LNCaP clone FGC (cell line): Measurements from ENCODE around the gene COMMD1.

Experiments used
- DNase-seq: peaks from one replicate; pipeline ENCODE4 v3.0.0-alpha.2; 2011; ENCODE audit warnings: low read depth
- H3K4me3 ChIP-seq: 2 replicates; pipeline ENCODE4 v1.5.1; 2011; ENCODE audit warnings: mild to moderate bottlenecking, low read depth, low read length, control low read depth
- TF ChIP-seq, protein P1 (sequence below): IDR thresholded peaks from 2 replicates; pipeline ENCODE4 v1.5.1; 2012; ENCODE audit warnings: mild to moderate bottlenecking; ENCODE audit not compliant: control insufficient read depth, insufficient read depth; ENCODE audit errors: extremely low read depth

COMMD1 gene

DNA sequence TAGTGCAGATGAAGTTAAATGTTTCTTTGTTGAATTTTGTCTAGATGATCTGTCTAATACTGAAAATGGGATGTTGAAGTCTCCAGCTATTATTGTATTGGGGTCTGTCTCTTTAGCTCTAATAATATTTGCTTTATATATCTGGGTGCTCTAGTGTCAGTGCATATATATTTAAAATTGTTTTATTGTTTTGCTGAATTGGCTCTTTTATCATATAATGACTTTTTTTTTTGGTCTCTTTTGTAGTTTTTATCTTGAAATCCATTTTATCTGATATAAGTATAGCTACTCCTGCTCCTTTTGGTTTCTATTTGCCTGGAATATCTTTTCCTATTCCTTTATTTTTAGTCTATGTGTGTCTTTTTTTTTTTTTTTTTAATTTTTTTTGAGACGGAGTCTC lies 79.2 kb downstream of the COMMD1 start:
- TF ChIP-seq, protein P1, sequence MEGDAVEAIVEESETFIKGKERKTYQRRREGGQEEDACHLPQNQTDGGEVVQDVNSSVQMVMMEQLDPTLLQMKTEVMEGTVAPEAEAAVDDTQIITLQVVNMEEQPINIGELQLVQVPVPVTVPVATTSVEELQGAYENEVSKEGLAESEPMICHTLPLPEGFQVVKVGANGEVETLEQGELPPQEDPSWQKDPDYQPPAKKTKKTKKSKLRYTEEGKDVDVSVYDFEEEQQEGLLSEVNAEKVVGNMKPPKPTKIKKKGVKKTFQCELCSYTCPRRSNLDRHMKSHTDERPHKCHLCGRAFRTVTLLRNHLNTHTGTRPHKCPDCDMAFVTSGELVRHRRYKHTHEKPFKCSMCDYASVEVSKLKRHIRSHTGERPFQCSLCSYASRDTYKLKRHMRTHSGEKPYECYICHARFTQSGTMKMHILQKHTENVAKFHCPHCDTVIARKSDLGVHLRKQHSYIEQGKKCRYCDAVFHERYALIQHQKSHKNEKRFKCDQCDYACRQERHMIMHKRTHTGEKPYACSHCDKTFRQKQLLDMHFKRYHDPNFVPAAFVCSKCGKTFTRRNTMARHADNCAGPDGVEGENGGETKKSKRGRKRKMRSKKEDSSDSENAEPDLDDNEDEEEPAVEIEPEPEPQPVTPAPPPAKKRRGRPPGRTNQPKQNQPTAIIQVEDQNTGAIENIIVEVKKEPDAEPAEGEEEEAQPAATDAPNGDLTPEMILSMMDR = no peak
- DNase-seq = no peak
- no peak overlapping the region for H3K4me3 ChIP-seq

DNA sequence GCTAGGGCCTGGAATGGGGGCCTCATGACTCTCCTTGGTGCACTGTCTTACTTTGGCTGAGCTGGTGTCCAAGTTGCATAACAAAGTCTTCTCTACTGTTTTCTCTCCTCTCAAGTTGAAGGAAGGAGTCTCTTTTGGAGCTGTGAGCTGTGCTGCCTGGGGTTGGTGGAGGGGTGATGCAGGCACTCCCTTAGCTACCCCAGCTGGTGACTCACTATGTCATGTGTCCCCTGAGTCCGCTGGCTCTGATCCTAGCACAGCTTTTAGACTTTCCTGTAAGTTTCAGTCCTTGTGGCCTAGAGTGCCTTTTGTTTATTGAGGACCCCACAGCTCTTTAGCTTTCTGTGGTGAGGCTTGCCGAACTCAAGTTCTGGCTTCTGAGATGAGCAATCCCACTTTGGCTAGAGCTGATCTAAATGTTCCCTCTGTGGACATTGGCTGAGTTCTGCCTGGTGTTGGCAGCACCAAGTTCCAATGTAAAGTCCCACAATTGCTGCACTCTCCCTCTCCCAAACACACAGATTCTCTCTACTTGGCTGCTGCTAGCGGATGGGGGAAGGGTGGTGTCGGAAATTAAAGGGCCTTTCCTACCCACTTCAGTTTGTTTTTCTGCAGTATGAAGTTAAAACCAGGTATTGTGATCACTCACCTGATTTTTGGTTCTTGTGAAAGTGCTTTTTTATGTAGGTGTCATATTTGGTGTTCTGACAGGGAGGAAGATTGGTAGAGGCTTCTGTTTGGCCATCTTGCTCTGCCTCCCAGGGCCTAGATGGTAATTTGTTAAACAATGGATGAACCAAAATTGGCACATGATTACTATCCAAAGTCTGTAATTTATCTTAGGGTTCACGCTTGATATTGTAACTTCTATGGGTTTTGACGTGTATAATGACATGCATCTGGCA lies 83.2 kb downstream of the COMMD1 start:
- no peak for DNase-seq
- TF ChIP-seq, protein P1 = no peak
- H3K4me3 ChIP-seq = no peak overlapping the region

DNA sequence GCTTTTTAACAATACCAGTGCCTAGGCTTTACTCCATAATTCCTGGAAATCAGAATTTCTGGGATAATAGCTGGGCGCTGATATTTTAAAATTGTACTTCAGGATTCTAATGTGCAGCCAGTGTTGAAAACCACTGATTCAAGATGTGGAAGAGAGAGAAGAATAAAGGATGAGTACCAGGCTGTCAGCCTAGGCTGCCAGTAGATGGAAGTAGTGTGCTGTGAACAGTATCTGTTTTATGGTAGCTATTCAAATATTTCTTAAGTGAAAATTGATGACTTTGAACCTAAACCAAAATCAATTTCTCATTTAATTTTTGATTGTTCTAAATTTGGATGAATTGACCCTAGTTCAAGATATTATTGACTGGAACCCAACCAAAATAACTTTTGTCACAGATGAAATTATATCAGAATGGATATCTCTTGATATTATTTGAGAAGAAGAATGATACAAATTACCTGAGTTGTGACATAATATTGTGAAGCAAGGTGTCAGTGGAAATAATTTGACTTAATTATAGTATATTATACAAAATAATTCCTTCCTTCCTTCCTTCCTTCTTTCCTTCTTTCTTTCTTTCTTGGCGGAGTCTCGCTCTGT lies 88.0 kb downstream of the COMMD1 start:
- no peak for DNase-seq
- TF ChIP-seq, protein P1 = peak; percentile 67
- H3K4me3 ChIP-seq = no peak overlapping the region

DNA sequence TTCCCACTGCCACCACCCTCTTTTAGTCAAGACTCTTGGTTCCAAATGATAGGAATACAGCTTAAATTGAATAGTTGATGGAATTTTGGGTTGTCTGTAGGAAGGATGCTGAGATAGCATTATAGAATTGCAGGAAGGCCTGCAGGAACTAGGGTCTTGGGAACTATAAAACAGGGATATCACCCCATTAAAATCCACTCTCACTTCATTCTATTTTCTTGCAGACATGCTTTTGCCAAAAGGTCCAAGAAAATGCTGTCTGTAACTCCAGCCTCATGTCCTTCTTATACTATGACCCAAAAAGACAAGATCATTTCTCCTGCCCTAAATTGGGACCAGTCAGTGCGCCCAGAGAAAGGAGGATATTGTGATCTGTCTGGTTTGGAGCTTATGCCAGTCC lies 89.1 kb downstream of the COMMD1 start:
- no peak for DNase-seq
- no peak overlapping the region for H3K4me3 ChIP-seq
- TF ChIP-seq, protein P1 = no peak

DNA sequence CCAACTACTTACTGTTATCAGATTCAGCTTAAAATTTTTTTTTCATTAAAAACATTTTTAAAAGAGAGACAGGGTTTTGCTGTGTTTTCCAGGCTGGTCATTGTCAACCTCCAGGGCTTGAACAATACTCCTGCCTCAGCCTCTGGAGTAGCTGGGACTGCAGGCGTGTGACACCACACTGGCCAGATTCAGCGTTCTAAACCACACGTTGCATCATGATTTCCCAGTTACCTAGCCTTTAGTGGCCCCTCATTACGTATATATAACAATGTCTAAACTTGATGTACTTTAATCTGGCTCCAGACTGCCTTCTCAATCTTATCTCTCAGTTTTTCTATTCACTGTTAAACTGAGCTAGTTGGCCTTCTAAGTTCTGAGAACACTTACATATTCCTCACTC lies 89.6 kb downstream of the COMMD1 start:
- DNase-seq = no peak
- TF ChIP-seq, protein P1 = no peak
- H3K4me3 ChIP-seq = no peak overlapping the region

DNA sequence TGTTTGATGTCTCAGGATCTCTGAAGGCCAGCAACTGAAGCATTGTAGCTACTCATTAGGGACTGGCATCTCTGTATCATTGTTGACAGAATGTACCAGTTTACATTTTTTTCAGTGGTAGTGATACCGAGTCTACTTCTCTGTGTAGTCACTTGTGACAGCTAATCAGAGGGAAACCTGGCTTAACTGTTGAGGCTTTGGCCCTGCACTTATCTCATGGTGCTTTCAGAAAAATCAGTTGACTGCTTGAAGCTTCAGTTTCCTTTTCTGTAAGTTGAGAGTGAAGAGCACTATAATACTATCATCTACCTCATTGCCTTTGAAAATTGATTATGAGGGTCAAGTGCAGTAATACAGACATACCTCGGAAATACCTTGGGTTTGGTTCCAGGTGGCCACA lies 90.0 kb downstream of the COMMD1 start:
- H3K4me3 ChIP-seq = no peak overlapping the region
- TF ChIP-seq, protein P1 = no peak
- no peak for DNase-seq
